AG09309 (cell line): ENCODE results near the gene EXOSC5.

Experiments
- DNase-seq: peaks from one replicate; pipeline ENCODE4 v3.0.0-alpha.2; 2010; ENCODE audit warnings: low read depth
- H3K4me3 ChIP-seq: 2 replicates; pipeline ENCODE4 v1.5.1; 2011; ENCODE audit warnings: mild to moderate bottlenecking, low read depth, low read length, moderate library complexity; ENCODE audit not compliant: control insufficient read depth
- TF ChIP-seq, protein P1 (sequence below): IDR thresholded peaks from 2 replicates; pipeline ENCODE4 v1.5.1; 2011; ENCODE audit warnings: mild to moderate bottlenecking, low read depth, low read length, inconsistent platforms; ENCODE audit not compliant: insufficient read depth, control insufficient read depth; ENCODE audit errors: missing control alignments

EXOSC5 gene

GRCh38 chr19:41407271-41407670 is 10.1 kb upstream of the EXOSC5 start:
- TF ChIP-seq, protein P1, sequence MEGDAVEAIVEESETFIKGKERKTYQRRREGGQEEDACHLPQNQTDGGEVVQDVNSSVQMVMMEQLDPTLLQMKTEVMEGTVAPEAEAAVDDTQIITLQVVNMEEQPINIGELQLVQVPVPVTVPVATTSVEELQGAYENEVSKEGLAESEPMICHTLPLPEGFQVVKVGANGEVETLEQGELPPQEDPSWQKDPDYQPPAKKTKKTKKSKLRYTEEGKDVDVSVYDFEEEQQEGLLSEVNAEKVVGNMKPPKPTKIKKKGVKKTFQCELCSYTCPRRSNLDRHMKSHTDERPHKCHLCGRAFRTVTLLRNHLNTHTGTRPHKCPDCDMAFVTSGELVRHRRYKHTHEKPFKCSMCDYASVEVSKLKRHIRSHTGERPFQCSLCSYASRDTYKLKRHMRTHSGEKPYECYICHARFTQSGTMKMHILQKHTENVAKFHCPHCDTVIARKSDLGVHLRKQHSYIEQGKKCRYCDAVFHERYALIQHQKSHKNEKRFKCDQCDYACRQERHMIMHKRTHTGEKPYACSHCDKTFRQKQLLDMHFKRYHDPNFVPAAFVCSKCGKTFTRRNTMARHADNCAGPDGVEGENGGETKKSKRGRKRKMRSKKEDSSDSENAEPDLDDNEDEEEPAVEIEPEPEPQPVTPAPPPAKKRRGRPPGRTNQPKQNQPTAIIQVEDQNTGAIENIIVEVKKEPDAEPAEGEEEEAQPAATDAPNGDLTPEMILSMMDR, result no peak
- no peak overlapping the region for H3K4me3 ChIP-seq
- no peak for DNase-seq

- no peak for DNase-seq
- TF ChIP-seq, protein P1, result no peak
- H3K4me3 ChIP-seq, result no peak overlapping the region
Observed at GRCh38 chr19:41405776-41406175, 8.6 kb upstream of the EXOSC5 start.

DNA sequence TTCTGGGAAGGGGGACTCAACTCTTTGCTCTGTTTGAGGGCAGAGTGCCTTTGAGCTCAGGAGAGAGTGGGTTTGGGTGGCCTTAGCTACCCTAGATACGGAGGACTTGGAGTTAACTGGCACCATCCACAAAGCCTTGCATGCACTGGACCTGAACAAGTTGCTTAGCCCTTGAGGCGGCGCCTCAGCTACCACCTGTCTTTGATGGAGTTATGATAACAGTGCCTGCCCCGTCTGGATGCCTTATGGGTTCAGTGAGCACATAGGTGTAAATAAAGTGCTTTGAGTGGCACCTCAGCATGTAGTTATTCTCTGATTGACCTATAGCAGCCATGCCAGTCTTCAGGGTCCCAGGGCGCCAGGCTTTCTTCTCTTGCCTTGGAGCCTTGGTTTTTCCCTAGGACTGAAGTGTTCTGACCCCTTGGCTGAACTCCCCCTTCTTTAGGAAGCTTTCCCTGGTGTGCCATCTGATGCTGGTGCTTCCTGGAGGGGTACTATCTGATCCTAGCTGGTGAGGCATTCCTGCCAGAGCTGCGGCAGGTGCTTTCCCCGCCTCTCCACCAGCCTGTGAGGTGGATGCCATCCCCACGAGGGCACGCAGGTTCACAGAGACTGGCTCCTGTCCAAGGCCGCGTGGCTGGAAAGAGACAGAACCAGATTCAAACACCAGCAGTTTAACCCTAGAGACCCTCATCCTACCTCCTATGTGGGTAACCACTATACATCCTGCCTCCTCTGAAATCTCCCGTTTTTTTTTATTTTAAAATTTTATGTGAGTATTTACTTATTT is 6.2 kb upstream of the EXOSC5 start:
- TF ChIP-seq, protein P1, result no peak
- DNase-seq, result no peak
- H3K4me3 ChIP-seq, result no peak overlapping the region

DNA sequence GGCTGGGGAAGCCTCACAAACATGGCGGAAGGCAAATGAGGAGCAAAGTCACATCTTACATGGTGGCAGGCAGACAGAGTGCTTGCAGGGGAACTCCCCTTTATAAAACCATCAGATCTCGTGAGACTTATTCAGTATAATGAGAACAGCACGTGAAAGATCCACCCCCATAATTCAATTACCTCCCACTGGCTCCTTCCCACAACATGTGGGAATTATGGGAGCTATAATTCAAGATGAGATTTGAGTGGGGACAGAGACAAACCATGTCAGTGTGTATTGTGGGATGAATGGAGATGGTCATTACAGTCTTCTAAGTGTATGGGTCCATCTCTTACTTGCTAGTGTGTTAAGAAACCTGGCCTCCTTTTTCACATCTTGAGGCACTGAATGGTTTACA is 4.9 kb upstream of the EXOSC5 start:
- no peak for DNase-seq
- no peak overlapping the region for H3K4me3 ChIP-seq
- TF ChIP-seq, protein P1, result no peak

GRCh38 chr19:41401483-41401882 is 4.3 kb upstream of the EXOSC5 start:
- DNase-seq, result no peak
- TF ChIP-seq, protein P1, result no peak
- no peak overlapping the region for H3K4me3 ChIP-seq

GRCh38 chr19:41399525-41399924 is 2.4 kb upstream of the EXOSC5 start:
- H3K4me3 ChIP-seq, result no peak overlapping the region
- TF ChIP-seq, protein P1, result no peak
- DNase-seq, result no peak
